ENCODE data around the gene TRIM74. TPM values are rescaled to one million over a fixed set of nuclear protein-coding genes. Genes with fewer than 3 reads are reported as not detected.
"Not testable (repeated sequence)": the region's sequence is repeated elsewhere in the genome, so short reads cannot be mapped to it uniquely, and the experiment has no call there.

Gene TRIM74
- total RNA-seq, 4 donors from 2014 or later: 0.19 to 0.27 (median 0.25) TPM; not detected in 1

DNA sequence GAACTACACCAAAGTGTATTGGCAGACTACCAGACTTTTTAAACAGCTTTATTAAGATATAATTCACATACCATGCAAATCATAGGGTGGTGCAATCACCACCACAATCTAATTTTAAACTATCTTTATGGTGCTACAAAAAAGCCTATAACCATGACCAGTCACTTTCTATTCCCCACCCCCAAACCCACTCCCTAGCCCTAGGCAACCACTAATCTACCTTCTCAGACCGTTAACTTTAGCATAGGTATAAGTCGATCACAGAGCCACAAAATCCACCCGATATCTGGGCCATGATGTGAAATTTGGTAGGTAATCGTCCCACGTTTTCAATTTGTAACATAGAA is 44.9 kb downstream of the TRIM74 start:
- TF ChIP-seq CTCF (IDR thresholded peaks at IDR 0.05): no peak
- TF ChIP-seq POLR2A (IDR thresholded peaks at IDR 0.05): no peak
- WGBS, 2 donors: 0 to 1% methylated on average over 5 of the region's 5 CpGs
- DNase-seq (ENCODE audit: low spot score in 2 of 2): no peak
- H3K4me3 ChIP-seq (ENCODE audit: low read depth, poor library complexity, severe bottlenecking): peak overlapping the region; percentile 77
- intact Hi-C loops (cut with DNase I; ENCODE audit: low total_unique reads): no loop called here

GRCh38 chr7:72919256-72919775 is 50.0 kb downstream of the TRIM74 start:
- no peak for TF ChIP-seq CTCF (IDR thresholded peaks at IDR 0.05)
- no peak for TF ChIP-seq POLR2A (IDR thresholded peaks at IDR 0.05)
- WGBS, 2 donors: 90 to 94% methylated on average over 4 of the region's 4 CpGs
- DNase-seq (ENCODE audit: low spot score in 2 of 2): no peak
- intact Hi-C loops (cut with DNase I; ENCODE audit: low total_unique reads): no loop called here
- no peak overlapping the region for H3K4me3 ChIP-seq (ENCODE audit: low read depth, poor library complexity, severe bottlenecking)

DNA sequence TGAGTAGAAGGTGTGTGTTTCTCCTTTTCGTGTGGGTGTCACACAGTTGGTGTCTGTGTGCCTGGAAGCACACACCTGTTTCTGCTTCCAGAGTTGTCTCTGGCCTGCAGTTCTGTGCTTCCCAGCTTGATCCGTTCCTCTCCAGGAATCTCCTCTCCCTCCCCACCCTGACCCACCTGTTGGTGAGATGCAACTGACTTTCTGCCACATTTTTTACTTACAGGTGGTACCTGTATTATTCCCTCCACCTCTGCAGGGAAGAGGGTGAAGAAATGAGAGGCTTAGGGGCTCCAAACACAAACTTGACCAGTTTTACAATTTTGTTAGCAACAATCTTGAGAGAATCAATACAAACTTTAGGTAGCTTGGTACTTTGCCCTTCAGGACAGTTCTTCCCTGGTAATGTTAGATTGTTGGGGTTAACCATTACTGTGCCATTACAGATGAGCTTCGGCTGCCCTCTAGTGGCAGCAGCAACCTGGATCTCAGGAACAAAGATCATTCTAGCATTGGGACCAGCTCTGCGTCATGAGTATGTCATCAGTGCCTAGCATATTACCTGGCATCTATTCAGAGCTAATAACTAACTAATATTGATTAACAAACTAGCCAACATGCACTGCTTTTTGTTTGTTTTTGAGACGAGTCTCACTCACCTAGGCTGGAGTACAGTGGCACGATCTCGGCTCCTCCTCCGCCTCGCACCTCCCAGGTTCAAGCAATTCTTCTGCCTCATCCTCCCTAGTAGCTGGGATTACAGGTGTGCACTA is 54.3 kb downstream of the TRIM74 start:
- WGBS, 2 donors: 63 to 69% methylated on average over 9 of the region's 9 CpGs
- intact Hi-C loops (cut with DNase I; ENCODE audit: low total_unique reads); H3K4me3 ChIP-seq (ENCODE audit: low read depth, poor library complexity, severe bottlenecking): not testable (repeated sequence)
- DNase-seq (ENCODE audit: low spot score in 2 of 2): peak in 1 of 2 donors; percentile 41

DNA sequence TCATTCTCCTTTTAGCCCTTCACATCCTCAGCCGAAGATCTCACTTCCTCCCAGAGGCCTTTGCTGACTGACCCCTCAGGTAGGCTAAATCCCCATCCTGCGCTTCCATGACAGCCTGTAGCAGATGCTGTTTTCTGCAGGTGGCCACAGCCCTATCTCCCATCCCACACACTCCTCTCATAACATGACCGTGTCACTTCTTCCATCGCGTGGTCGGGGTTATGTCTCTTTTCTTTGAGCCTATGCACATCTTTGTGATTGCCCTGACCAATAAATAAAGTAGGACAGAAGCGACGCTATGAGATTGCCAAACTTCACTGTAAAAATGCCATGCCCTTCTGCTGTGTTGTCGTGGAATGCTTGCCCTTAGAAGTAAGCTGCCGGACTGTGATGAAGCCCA is 55.5 kb downstream of the TRIM74 start:
- WGBS, 2 donors: 84 to 89% methylated on average over 10 of the region's 10 CpGs
- DNase-seq (ENCODE audit: low spot score in 2 of 2); intact Hi-C loops (cut with DNase I; ENCODE audit: low total_unique reads); H3K4me3 ChIP-seq (ENCODE audit: low read depth, poor library complexity, severe bottlenecking): not testable (repeated sequence)

GRCh38 chr7:72911395-72911794 is 57.9 kb downstream of the TRIM74 start:
- H3K4me3 ChIP-seq (ENCODE audit: low read depth, poor library complexity, severe bottlenecking); DNase-seq (ENCODE audit: low spot score in 2 of 2); intact Hi-C loops (cut with DNase I; ENCODE audit: low total_unique reads): not testable (repeated sequence)
- 73 to 81% methylated on average over 6 to 11 of the region's 12 CpGs for WGBS, 2 donors

Other genes starting within 250 kb of the TRIM74 start
- 1 to 10 TPM; 3.7 to 5.3 (median 4.1) TPM for gene TYW1B, start 141.3 kb downstream of the TRIM74 start, total RNA-seq
- gene POM121, start 44.4 kb downstream of the TRIM74 start, total RNA-seq: 10 to 100 TPM; 16.4 to 29.6 (median 18.6) TPM
- not detected for gene SPDYE8, start 60.3 kb upstream of the TRIM74 start, total RNA-seq
- gene SPDYE11, start 88.4 kb upstream of the TRIM74 start, total RNA-seq: not detected
- gene SPDYE9, start 116.6 kb upstream of the TRIM74 start, total RNA-seq: not detected

All from lower leg skin (tissue), 4 donors.